Stomach (tissue), 9 donors: Measurements from ENCODE around the gene CTSC. TPM values are rescaled to one million over a fixed set of nuclear protein-coding genes. Genes with fewer than 3 reads are reported as not detected.

Experiments used
- DNase-seq, 2 donors: peaks; one replicate each; pipeline versions ENCODE4 v3.0.0 to v3.0.0-alpha.2; 2013 to 2019
- H3K27ac ChIP-seq, 5 donors: fragments of 200-600 bp in 4 of 5; sonication (generic) in 4 of 5; one replicate each; pipeline ENCODE4 v1.5.1; 2013 to 2019; ENCODE audit warnings: mild to moderate bottlenecking in 1 of 5, moderate library complexity in 1 of 5
- H3K27me3 ChIP-seq, 3 donors: fragments of 200-600 bp; sonication (generic); one replicate each; pipeline ENCODE4 v1.5.1; 2017 to 2019; ENCODE audit warnings: mixed run types in 1 of 3
- H3K36me3 ChIP-seq, 4 donors: fragments of 200-600 bp; sonication (generic); 1 replicate in 3 of 4; 2 replicates in 1 of 4; pipeline ENCODE4 v1.5.1; 2016 to 2019
- H3K4me1 ChIP-seq, 4 donors: fragments of 200-600 bp; sonication (generic); one replicate each; pipeline ENCODE4 v1.5.1; 2016 to 2019
- H3K4me3 ChIP-seq, 4 donors: fragments of 200-600 bp; sonication (generic) in 3 of 4; one replicate each; pipeline ENCODE4 v1.5.1; 2016 to 2019; ENCODE audit warnings: mild to moderate bottlenecking in 1 of 4
- H3K9me3 ChIP-seq, 4 donors: fragments of 200-600 bp; sonication (generic); one replicate each; pipeline ENCODE4 v1.5.1; 2016 to 2019
- EP300 ChIP-seq: sonication (generic); formaldehyde crosslinking; IDR thresholded peaks from one replicate; pipeline ENCODE4 v1.6.1; 2017; ENCODE audit warnings: antibody characterized with exemption
- POLR2A ChIP-seq, 4 donors: fragments of 450-650 bp; IDR thresholded peaks; one replicate each; pipeline ENCODE4 v1.6.1; 2016; ENCODE audit warnings: antibody characterized with exemption in 4 of 4, control low read depth in 2 of 4, mild to moderate bottlenecking in 1 of 4, moderate library complexity in 1 of 4
- POLR2AphosphoS5 ChIP-seq, 3 donors: sonication (generic); formaldehyde crosslinking; IDR thresholded peaks; one replicate each; pipeline ENCODE4 v1.6.1; 2016; ENCODE audit warnings: antibody characterized with exemption in 3 of 3
- WGBS, 5 donors: extraction: QIAGEN DNeasy Blood & Tissue Kit in 3 of 5; methylation state at CpG; one replicate each; pipeline versions ENCODE4 v1.1.5 to v1.1.7; 2013 to 2018; 5-methylcytosine and 5-hydroxymethylcytosine counted together
- intact Hi-C: fragments of 100-400 bp; cut with DNase I; formaldehyde crosslinking; loops from one replicate; pipeline ENCODE4 v1.15.1; 2023; ENCODE audit warnings: low total_unique reads
- polyA plus RNA-seq, 3 donors: library from polyadenylated mRNA; stranded (reverse); fragments of 200-250 nt; gene quantifications; one replicate each; pipeline ENCODE4 v1.2.3, GENCODE V29; 2013
- total RNA-seq, 5 donors: library from RNA; depleted of rRNA; stranded (reverse); fragments of >200 nt; gene quantifications; one replicate each; pipeline versions ENCODE4 v1.1.0 to v1.2.3, GENCODE V29; 2014 to 2016
- TF ChIP-seq, protein P1 (sequence below), 7 experiments: fragments of 450-650 bp in 4 of 7; fragments of 200-600 bp in 3 of 7; sonication (generic) in 3 of 7; IDR thresholded peaks; one replicate each; pipeline ENCODE4 v1.5.1; 2016 to 2019; ENCODE audit warnings: antibody characterized with exemption in 7 of 7, control low read depth in 2 of 7, mild to moderate bottlenecking in 1 of 7
- donor health status: healthy with polysubstance abuse.
- donor health status: Bipolar disorder and iron deficiency.
- donor health status: healthy.

CTSC gene
- total and polyA plus RNA-seq, 8 donors: 6.2 to 127 (median 36.3) TPM

DNA sequence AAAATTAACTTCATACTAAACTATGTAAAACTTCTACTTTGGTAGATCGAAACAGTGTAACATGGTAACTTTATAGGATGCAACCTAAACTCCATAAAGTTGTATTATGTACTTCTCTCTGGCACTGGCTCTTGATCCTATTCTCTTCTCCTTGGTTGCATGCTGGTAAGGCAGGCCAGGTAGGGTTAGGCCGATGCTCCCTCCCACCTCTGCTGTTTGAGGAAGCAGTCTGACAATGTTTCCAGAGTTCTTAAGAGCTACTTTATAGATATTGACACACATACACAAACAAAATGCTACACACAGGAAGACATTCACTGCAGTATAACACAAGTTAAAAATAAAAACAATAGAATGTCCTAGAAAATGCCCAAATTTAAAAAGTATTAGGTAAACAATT is 22.5 kb downstream of the CTSC start:
- WGBS, 5 donors: 79 to 90% (median 85%) methylated on average over 2 of the region's 2 CpGs
- Histone ChIP-seq H3K9me3 (no peaks in the 10 kb centered on the region), H3K4me3 (no peak overlapping the region), H3K36me3 (peaks cover 0 to 6% (median 2%) of the 10 kb centered on the region in 4 donors), H3K27me3 (no peaks in the 10 kb centered on the region), H3K27ac (no peak overlapping the region), H3K4me1 (peaks cover 0 to 12% (median 0%) of the 10 kb centered on the region in 4 donors)
- intact Hi-C loops: no loop called here
- TF ChIP-seq EP300 (no peak), POLR2AphosphoS5 (IDR thresholded peaks at IDR 0.05) (no peak), POLR2A (IDR thresholded peaks at IDR 0.05) (no peak)
- TF ChIP-seq, protein P1, sequence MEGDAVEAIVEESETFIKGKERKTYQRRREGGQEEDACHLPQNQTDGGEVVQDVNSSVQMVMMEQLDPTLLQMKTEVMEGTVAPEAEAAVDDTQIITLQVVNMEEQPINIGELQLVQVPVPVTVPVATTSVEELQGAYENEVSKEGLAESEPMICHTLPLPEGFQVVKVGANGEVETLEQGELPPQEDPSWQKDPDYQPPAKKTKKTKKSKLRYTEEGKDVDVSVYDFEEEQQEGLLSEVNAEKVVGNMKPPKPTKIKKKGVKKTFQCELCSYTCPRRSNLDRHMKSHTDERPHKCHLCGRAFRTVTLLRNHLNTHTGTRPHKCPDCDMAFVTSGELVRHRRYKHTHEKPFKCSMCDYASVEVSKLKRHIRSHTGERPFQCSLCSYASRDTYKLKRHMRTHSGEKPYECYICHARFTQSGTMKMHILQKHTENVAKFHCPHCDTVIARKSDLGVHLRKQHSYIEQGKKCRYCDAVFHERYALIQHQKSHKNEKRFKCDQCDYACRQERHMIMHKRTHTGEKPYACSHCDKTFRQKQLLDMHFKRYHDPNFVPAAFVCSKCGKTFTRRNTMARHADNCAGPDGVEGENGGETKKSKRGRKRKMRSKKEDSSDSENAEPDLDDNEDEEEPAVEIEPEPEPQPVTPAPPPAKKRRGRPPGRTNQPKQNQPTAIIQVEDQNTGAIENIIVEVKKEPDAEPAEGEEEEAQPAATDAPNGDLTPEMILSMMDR (IDR thresholded peaks at IDR 0.05): no peak
- DNase-seq: no peak

DNA sequence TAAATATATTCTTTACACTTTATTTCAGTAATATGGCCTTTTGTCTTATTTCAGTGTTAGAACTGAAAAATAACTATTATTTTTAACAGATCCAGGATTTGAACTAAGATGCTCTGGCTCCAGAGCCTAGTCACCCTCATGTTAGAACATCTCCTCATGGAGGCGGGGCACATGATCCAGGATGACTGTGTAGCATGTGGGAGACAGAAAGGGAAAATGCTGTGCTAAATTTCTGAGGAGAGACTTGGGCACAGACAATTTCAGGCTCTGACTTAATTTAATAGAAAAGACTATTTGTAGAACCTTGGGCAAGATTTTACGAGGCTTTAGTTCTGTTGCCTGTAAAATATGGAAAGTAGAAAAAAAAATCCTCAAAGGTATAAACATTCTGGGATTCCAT is 24.1 kb downstream of the CTSC start:
- WGBS, 5 donors: 86 to 95% (median 91%) methylated on average over 2 of the region's 2 CpGs
- intact Hi-C loops: no loop called here
- no peak overlapping the region for H3K27ac ChIP-seq
- H3K27me3 ChIP-seq: no peaks in the 10 kb centered on the region
- TF ChIP-seq POLR2AphosphoS5 (IDR thresholded peaks at IDR 0.05): no peak
- TF ChIP-seq EP300: no peak
- TF ChIP-seq, protein P1 (IDR thresholded peaks at IDR 0.05): no peak
- TF ChIP-seq POLR2A (IDR thresholded peaks at IDR 0.05): no peak
- H3K4me3 ChIP-seq: no peak overlapping the region
- H3K36me3 ChIP-seq: peaks cover 0 to 14% (median 6%) of the 10 kb centered on the region in 4 donors
- H3K9me3 ChIP-seq: no peaks in the 10 kb centered on the region
- no peak for DNase-seq
- H3K4me1 ChIP-seq: peaks cover 0 to 10% (median 0%) of the 10 kb centered on the region in 4 donors

DNA sequence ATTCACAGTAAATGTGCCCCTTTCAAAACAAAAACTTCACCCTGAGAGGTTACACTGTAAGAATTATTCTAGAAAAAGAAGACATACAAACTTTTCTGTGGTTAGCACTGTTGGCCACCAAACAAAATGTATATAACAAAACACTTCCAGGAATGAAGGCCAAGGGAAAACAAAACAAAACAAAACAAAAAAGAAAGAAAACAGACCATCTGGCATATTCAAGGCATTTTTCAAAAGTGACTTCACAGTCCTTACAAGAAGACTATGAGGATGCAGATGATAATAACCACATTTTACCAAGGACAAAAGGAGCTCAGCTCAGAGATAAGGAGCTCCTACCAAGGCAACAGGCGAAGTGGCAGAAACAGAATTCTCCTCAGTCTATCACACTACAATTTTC is 24.9 kb downstream of the CTSC start:
- peaks cover 0 to 20% (median 7%) of the 10 kb centered on the region in 4 donors for H3K36me3 ChIP-seq
- 0 to 52% (median 0%) methylated on average over 1 of the region's 1 CpG for WGBS, 5 donors

DNA sequence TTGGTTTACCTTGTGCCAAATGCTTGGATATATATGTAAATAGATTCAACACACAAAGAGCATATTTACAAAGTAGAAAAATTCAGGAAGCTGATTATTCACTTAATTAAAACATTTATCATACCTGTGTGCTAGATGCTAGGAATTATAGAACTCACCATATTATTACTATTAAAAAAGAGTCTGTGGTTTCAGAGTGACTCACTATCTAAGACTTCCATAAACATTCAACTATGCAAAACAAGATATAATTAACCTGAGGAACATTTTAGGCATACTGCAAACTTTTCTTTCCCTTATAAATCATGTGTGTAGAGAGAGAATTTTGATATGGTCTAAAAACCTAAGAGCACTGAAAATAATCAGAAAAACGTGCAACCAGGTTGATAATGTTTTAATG is 27.3 kb downstream of the CTSC start:
- H3K9me3 ChIP-seq: no peaks in the 10 kb centered on the region
- WGBS, 5 donors: 37 to 66% (median 53%) methylated on average over 1 of the region's 1 CpG
- TF ChIP-seq EP300 (no peak), POLR2AphosphoS5 (IDR thresholded peaks at IDR 0.05) (no peak)
- TF ChIP-seq, protein P1 (IDR thresholded peaks at IDR 0.05): no peak
- peaks cover 0 to 33% (median 19%) of the 10 kb centered on the region in 4 donors for H3K36me3 ChIP-seq
- peaks cover 0 to 4% (median 0%) of the 10 kb centered on the region in 4 donors for H3K4me1 ChIP-seq
- DNase-seq: no peak
- H3K27me3 ChIP-seq: no peaks in the 10 kb centered on the region
- intact Hi-C loops: no loop called here
- H3K27ac ChIP-seq: no peak overlapping the region
- H3K4me3 ChIP-seq: no peak overlapping the region

More for the DNA sequence above, 24.9 kb downstream of the CTSC start:
- H3K4me1 ChIP-seq: peaks cover 0 to 5% (median 0%) of the 10 kb centered on the region in 4 donors
- DNase-seq: no peak
- H3K4me3 ChIP-seq: no peak overlapping the region
- H3K27ac ChIP-seq: no peak overlapping the region
- TF ChIP-seq EP300: no peak
- no peak for TF ChIP-seq POLR2AphosphoS5 (IDR thresholded peaks at IDR 0.05)
- TF ChIP-seq, protein P1 (IDR thresholded peaks at IDR 0.05): no peak
- TF ChIP-seq POLR2A (IDR thresholded peaks at IDR 0.05): no peak
- no peaks in the 10 kb centered on the region for H3K27me3 ChIP-seq
- intact Hi-C loops: no loop called here
- no peaks in the 10 kb centered on the region for H3K9me3 ChIP-seq
